HG03196 (cell line): ENCODE data around the gene DDX20.

Source experiments
- ATAC-seq: cut with Tn5 transposase; IDR thresholded peaks from one replicate; pipeline ENCODE4 v1.9.1; 2021; ENCODE audit not compliant: unreplicated experiment

DDX20 gene

GRCh38 chr1:111747282-111747734, 8.4 kb upstream of the DDX20 start:
- no peak for ATAC-seq

- ATAC-seq = no peak
Observed at GRCh38 chr1:111747947-111748346, 7.8 kb upstream of the DDX20 start.

- no peak for ATAC-seq
Observed at GRCh38 chr1:111749628-111750027, 6.1 kb upstream of the DDX20 start.

- ATAC-seq = no peak
Observed at GRCh38 chr1:111750856-111751255, 4.8 kb upstream of the DDX20 start.

GRCh38 chr1:111751906-111752575, 3.7 kb upstream of the DDX20 start:
- ATAC-seq = no peak

GRCh38 chr1:111754984-111755330, 744 bp upstream of the DDX20 start:
- peak; percentile 9 for ATAC-seq

- ATAC-seq = peak; percentile 15
Observed at GRCh38 chr1:111756124-111756513, 418 bp downstream of the DDX20 start.

GRCh38 chr1:111758373-111758772, 2.7 kb downstream of the DDX20 start:
- no peak for ATAC-seq

GRCh38 chr1:111761717-111762116, 6.0 kb downstream of the DDX20 start:
- no peak for ATAC-seq

GRCh38 chr1:111762332-111762731, 6.6 kb downstream of the DDX20 start:
- no peak for ATAC-seq

GRCh38 chr1:111768023-111768422, 12.3 kb downstream of the DDX20 start:
- no peak for ATAC-seq

- ATAC-seq = no peak
Observed at GRCh38 chr1:111768625-111769024, 12.9 kb downstream of the DDX20 start.

GRCh38 chr1:111769517-111770146, 13.9 kb downstream of the DDX20 start:
- no peak for ATAC-seq

- no peak for ATAC-seq
Observed at GRCh38 chr1:111770916-111771315, 15.2 kb downstream of the DDX20 start.

- ATAC-seq = no peak
Observed at GRCh38 chr1:111775966-111776365, 20.3 kb downstream of the DDX20 start.

- ATAC-seq = no peak
Observed at GRCh38 chr1:111776391-111776790, 20.7 kb downstream of the DDX20 start.

- ATAC-seq = no peak
Observed at GRCh38 chr1:111776861-111777260, 21.2 kb downstream of the DDX20 start.

- ATAC-seq = no peak
Observed at GRCh38 chr1:111777301-111777700, 21.6 kb downstream of the DDX20 start.

- no peak for ATAC-seq
Observed at GRCh38 chr1:111778066-111778465, 22.4 kb downstream of the DDX20 start.

- no peak for ATAC-seq
Observed at GRCh38 chr1:111778541-111779051, 22.9 kb downstream of the DDX20 start.

- ATAC-seq = no peak
Observed at GRCh38 chr1:111779546-111779945, 23.8 kb downstream of the DDX20 start.

GRCh38 chr1:111784273-111784901, 28.7 kb downstream of the DDX20 start:
- ATAC-seq = no peak
